Globus pallidus (tissue), 1 donor: ENCODE results near the gene SLC25A41.

Experiments used
- DNase-seq: peaks from one replicate; pipeline ENCODE4 v3.0.0-alpha.2; 2015; ENCODE audit warnings: low spot score

Gene SLC25A41

DNA sequence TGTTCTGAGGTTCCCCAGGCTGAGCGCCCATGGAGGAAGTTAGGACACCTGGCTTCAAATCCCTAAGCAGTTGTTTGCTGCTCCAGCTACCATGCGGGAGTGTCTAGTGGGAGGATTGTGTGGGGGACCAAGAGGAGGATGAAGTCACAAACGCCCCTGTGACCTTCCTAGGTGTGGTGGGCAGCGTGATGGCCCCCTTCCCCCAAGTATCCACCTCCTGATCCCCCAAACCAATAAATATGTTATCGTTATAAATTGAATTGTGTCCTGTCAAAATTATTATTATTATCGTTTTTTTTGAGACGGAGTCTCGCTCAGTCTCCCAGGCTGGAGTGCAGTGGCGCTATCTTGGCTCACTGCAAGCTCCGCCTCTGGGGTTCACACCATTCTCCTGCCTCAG is at the start of gene SLC25A41:
Gene SLC25A41 (minus strand): TSS at position 101 of the 400 bp plus-strand sequence. CDS start 70 bp downstream, at position 31.
- DNase-seq: no peak

- no peak for DNase-seq
Observed at GRCh38 chr19:6483235-6483634, 49.7 kb upstream of the SLC25A41 start.

GRCh38 chr19:6482343-6482686 is 48.8 kb upstream of the SLC25A41 start:
- no peak for DNase-seq

- DNase-seq: peak; percentile 67
Observed at GRCh38 chr19:6481541-6482342, 48.2 kb upstream of the SLC25A41 start, which contains the start of gene DENND1C. Gene DENND1C (minus strand): TSS chr19:6481787. CDS start chr19:6481695, 92 bp downstream.

GRCh38 chr19:6480848-6481415 is 47.4 kb upstream of the SLC25A41 start:
- no peak for DNase-seq

GRCh38 chr19:6479836-6480398 is 46.4 kb upstream of the SLC25A41 start:
- DNase-seq: no peak

DNA sequence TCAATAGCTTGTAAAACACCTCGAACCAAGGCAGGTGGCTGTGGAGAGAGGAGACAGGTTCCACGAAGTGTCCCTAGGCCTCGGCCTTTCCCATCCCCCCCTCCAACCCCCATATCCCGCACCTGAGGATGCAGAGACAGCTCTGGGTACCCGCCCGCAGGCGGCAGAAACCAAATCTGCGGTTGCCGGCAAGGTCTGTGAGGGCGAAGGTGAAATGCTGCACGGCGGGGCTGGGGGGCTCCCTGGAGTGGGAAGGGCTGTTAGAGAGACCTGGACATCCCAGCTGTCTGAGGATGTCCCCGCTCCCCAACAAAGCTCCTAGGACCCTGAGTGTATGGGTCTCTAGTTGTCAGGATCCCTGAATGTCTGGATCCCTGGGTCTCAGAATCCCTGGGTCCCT is 45.3 kb upstream of the SLC25A41 start:
- no peak for DNase-seq

DNA sequence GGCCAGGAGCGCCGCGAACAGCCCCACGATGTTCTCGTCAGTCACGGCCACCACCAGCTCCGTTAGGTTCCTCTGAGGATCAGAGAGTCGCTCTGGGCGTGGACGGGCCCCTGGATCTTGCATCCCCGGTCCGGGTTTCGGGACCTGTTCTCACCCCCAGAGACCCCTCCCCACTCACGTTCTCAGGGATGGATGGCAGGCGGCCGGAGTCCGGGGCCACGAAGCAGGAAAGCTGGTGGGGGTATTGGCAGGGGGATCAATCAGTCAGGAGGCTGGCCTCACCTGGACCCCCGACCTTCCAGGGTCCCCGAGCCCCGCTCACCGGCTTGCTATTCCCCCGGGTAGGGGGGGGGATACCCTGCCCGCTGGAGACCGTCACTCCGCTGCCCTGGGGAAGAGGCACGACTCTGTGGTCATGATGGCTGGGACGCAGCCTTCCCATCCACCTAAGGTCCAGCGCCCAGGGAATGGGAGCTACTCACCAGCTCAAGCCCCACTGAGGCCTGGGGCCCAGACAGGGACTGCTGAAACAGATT is 43.4 kb upstream of the SLC25A41 start:
- DNase-seq: no peak

DNA sequence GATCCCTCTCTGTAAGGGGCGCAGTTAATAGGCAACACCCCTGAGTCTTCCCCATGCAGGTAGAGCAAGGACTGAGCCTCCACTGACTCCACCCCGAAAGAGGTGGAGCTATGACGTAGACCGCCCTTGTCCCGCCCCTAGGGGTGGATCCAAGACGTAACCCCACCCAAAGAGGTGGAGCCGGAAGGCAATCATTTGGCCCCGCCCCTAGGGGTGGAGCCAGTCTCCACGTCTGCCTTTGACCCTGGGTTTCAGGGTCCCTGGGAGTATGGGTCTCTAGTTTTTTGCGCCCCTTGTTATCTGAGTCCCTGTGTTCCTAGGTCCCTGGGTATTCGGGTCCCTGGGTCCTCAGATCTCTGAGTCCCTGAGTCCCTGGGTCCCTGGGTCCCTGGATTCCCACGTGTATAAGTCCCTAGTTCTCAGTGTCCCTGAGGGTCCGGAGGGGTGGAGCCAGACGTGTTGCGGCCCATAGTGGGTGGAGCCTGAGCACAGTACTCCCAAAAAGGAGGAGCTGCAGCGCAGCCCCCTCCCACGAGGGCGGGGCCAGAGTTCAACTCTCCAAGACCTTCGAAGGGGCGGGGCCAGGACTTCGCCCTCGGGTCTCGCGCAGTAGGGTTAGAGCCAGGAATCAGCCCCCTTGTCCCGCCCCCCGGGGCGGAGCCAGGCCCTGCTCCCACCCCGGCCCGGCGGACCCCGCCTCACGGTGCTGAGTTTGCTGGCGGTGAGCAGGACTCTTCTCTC is 42.8 kb upstream of the SLC25A41 start:
- DNase-seq: peak; percentile 71

DNA sequence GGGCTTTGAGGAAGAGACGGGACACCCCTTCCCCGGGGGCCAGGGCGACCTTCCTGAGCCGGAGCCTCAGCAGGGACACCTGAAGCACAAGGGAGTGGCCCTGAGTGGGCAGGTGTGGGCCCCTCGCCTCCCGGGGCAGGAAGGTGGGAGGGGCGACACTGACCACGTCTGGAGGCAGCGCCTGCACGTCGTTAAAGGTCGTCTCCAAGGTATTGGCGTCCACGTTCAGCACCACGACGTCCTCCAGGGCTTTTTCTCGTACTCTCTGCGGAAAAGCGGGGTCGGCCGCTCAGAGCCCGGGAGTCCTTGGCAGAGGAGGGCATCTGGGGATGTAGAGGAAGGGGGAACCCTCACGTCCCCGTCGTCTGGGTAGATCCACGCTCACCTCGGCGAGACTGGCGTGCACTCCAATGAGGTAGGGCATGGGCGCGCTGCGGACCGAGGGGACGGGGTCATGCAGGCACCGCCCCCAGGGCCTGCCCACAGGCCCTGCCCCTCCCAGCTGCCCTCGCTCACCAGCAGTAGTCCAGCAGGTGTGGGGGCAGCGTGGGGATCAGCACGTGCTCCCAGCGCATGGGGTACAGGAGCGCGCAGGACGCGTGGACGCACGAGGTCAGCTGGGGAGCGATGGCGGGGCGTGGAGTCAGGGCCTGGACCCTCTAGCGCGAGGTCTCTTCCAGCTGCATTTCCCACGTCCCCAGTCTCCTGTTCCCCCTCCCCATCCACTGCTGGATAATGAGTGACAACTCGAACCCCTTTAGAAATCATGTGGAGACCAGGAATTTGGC is 42.0 kb upstream of the SLC25A41 start:
- DNase-seq: no peak

DNA sequence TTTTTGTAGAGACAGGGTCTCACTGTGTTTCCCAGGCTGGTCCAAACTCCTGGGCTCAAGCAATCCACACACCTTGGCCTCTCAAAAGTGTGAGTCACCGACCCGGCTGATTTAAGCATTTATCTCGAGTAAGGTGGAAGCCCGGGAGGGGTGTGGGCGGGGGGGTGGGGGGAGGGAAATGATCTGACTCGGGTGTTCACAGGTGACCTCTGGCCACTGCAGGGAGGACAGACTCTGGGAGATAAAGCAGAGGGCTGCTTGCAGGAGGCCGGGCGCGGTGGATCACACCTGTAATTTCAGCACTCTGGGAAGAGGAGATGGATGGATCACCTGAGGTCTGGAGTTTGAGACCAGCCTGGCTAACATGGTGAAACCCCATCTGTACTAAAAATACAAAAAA is 40.1 kb upstream of the SLC25A41 start:
- no peak for DNase-seq

DNA sequence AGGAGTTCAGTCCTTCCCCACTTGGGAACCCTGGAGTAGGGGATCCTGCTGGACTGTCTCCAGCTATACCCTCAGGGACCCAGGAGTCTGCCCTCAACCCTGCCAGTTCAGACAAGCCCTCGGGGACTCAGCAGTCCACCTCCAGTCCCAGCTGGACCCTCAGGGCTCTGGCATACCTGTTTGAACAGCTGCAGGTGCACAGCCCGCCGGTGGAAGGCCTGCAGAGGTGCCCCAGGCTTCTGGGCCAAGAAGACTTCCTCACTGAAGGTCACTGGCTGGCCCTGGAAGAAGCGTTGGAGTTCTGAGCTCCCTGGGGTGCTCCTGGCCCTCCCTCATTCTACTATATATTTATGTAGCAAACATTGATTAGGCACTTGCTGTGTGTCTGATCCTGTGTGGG is 39.1 kb upstream of the SLC25A41 start:
- DNase-seq: no peak

DNA sequence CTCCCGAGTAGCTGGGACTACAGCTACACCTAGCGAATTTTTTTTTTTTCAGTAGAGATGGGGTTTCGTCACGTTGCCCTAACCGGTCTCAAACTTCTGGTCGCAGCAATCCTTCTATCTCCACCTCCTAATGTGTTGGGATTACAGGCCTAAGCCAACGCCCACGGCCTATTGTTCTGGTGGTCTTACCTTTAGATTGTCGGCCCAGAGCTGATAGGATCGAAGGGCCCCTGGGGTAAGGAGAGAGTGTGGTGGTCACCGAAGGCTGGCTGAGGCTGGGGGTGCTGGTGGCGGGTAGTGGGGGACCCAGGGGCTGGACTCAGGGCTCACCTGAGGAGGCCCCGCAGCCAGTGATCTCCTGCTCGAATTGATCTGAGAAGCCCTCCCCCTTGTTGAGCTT is 37.5 kb upstream of the SLC25A41 start:
- DNase-seq: no peak

DNA sequence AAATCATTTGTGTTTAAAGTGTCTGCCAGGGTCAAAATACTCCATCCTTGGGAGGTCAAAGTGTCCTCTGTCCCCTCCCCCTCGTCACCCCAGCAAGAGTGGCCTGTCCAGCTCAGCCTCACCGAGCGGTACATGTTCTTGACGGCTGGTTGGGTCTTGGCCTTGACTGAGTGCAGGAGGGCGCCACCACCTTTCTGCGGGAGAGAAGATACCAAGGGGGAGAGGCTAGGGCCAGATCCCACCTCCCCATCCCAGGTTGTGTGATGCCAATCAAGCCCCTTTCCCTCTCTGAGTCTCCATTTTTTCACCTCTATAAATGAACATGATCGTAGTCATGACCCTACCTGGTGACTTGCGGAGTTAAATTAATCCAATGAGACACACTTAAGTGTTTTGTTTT is 36.6 kb upstream of the SLC25A41 start:
- DNase-seq: no peak

DNA sequence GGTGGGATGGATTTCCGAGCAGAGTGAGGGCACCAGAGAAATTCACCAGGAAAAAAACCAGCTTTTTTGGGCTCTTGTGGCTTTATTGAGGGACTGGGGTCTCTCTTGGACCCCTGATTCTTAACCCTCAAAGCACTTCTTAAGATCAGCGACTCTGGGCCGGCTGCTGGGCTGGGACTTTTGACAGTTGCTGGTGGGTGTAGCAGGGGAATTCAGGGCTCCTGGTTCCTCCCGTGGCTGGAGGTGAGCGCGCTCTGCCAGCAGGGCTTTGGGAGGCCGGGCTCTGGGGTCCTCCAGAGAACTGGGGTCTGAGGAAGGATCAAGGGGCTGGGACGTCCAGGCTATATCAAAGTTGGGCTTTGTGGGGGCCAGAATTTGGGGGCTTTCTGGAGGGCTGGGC is 33.8 kb upstream of the SLC25A41 start:
- DNase-seq: no peak

DNA sequence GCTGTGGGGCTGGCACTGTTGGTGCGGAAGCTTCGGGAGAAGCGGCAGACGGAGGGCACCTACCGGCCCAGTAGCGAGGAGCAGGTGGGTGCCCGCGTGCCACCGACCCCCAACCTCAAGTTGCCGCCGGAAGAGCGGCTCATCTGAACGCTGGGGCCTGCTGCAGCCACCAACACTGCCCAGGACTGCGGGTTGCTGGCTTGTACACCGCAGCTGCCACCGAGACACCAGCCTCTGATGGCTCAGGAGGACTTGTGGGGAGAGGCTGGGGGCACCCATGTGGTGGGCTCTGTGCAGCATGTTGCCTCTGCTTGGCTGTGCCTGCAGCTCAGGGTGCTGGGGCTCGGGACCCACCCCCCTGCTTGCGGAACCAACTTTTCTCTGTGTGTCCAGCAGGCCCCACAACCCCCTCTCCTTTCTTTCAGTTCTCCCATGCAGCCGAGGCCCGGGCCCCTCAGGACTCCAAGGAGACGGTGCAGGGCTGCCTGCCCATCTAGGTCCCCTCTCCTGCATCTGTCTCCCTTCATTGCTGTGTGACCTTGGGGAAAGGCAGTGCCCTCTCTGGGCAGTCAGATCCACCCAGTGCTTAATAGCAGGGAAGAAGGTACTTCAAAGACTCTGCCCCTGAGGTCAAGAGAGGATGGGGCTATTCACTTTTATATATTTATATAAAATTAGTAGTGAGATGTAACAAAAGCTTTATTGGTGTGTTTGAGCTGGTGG is 33.1 kb upstream of the SLC25A41 start:
- no peak for DNase-seq

GRCh38 chr19:6465663-6466062 is 32.1 kb upstream of the SLC25A41 start:
- DNase-seq: no peak

DNA sequence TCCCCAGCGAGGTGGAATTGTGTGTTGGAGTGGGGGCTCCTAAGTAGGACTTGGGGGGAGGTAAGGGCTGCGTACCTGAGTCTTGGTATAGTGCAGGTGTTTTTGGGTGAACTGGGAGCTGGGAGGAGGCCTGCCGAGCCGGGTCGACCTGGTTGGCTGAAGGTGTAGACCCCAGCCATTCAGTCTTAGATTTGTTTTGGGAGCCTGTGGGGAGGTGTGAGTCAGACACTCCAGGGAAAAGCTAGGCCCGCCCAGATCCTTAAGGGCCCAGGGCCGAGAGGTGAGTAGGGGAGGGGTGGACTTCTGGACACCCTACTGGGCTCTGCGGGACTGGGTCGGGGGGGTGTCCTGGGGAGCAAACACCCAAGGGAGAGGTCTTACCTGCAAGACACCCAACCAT is 31.4 kb upstream of the SLC25A41 start:
- no peak for DNase-seq

DNA sequence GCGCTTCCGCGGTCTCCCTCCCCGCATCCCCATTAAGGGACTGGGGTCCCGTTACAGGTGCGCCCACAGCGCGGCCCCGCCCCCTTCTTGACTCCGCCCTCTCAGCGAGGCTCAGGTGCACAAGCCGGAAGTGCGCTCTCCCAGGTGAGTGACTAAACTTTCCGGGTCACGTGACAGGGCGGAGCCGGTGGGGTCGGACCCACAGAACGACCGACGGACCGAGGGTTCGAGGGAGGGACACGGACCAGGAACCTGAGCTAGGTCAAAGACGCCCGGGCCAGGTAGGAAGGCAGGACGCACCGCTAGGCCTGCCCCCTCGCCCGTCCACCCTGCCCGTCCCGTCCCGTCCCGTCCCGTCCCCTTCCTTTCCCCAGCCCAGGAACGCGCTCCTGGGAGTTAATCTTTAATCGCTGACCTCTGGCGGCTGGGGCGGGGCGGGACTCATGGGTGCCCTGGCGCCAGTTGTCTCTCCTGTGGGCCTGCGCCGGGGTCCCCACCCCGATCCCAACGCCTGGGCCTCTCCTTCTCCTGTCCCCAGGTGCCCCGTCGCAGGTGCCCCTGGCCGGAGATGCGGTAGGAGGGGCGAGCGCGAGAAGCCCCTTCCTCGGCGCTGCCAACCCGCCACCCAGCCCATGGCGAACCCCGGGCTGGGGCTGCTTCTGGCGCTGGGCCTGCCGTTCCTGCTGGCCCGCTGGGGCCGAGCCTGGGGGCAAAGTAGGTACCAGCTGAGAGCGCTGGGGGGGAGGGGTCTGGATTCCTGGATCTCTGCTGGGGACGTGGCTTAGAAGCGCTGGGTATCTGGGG is 30.7 kb upstream of the SLC25A41 start, which contains the start of gene CRB3:
Gene CRB3 (plus strand): TSS at position 202 of the 804 bp plus-strand sequence. CDS start 431 bp downstream, at position 633.
- DNase-seq: no peak
